Activated CD8-positive, alpha-beta T cell treated with anti-CD3 and anti-CD28 coated beads for 36 hours (primary cell): ENCODE measurements around the gene ZNF492. TPM values are rescaled to one million over a fixed set of nuclear protein-coding genes. Genes with fewer than 3 reads are reported as not detected.
"Not testable (repeated sequence)": the region's sequence is repeated elsewhere in the genome, so short reads cannot be mapped to it uniquely, and the experiment has no call there.

Experiments used
- ATAC-seq: fragments of 200-7000 bp; cut with Tn5 transposase; one replicate; pipeline ENCODE4 v1.10.0; 2021; ENCODE audit warnings: mild to moderate bottlenecking, moderate library complexity
- CTCF ChIA-PET: fragments of 350-600 bp; sonication (Branson Sonifier 250); formaldehyde crosslinking; loops from one replicate; lab custom pipeline; 2021; ENCODE audit warnings: antibody characterized with exemption; lab: Charles Lee
- POLR2A ChIA-PET: fragments of 350-600 bp; sonication (Branson Sonifier 250); formaldehyde crosslinking; loops from one replicate; lab custom pipeline; 2021; ENCODE audit warnings: antibody characterized with exemption; lab: Charles Lee
- DNase-seq: peaks from one replicate; pipeline ENCODE4 v3.0.0-alpha.2; 2020
- H3K27ac Mint-ChIP-seq: one replicate; pipeline ENCODE4 v1.8.0; 2021; ENCODE audit warnings: mild to moderate bottlenecking, mixed read lengths
- H3K27me3 Mint-ChIP-seq: one replicate; pipeline ENCODE4 v1.8.0; 2021; ENCODE audit warnings: mixed read lengths
- H3K36me3 Mint-ChIP-seq: one replicate; pipeline ENCODE4 v1.8.0; 2021; ENCODE audit warnings: low read depth, mixed read lengths
- H3K4me1 Mint-ChIP-seq: one replicate; pipeline ENCODE4 v1.8.0; 2021; ENCODE audit warnings: low read depth, mixed read lengths
- H3K4me3 Mint-ChIP-seq: one replicate; pipeline ENCODE4 v1.8.0; 2021; ENCODE audit warnings: mild to moderate bottlenecking, moderate library complexity, mixed read lengths
- H3K9me3 Mint-ChIP-seq: one replicate; pipeline ENCODE4 v1.8.0; 2021; ENCODE audit warnings: mixed read lengths
- CTCF ChIP-seq: fragments of 200-600 bp; IDR thresholded peaks from one replicate; pipeline ENCODE4 v1.8.0; 2022; ENCODE audit warnings: antibody characterized with exemption, mild to moderate bottlenecking
- intact Hi-C: fragments of 100-400 bp; cut with micrococcal nuclease; formaldehyde crosslinking; loops from one replicate; pipeline ENCODE4 v1.10.0; 2022
- total RNA-seq, 2 experiments: library from RNA; stranded (reverse); gene quantifications; one replicate each; pipeline ENCODE4 v1.2.3, GENCODE V29; 2021

The ZNF492 gene
- 1 to 10 TPM; 1.9 to 2.1 TPM for total RNA-seq

- DNase-seq (peak; percentile 87), ATAC-seq (peak; percentile 96)
- intact Hi-C loops, H3K9me3 Mint-ChIP-seq, H3K27me3 Mint-ChIP-seq, H3K4me1 Mint-ChIP-seq, H3K36me3 Mint-ChIP-seq, POLR2A ChIA-PET, CTCF ChIA-PET: not testable (repeated sequence)
- Mint-ChIP-seq H3K27ac (peak within 1 kb of the TSS; percentile 87), H3K4me3 (peak within 1 kb of the TSS; percentile 89)
Observed at GRCh38 chr19:22633706-22634449, at the start of gene ZNF492. Gene ZNF492, plus strand, starts transcription at chr19:22634324. Its CDS starts 19,076 bp downstream, at chr19:22653400.

- Mint-ChIP-seq H3K4me1 (no peaks in the 10 kb centered on the region), H3K27ac (no peak overlapping the region), H3K36me3 (peaks cover 4% of the 10 kb centered on the region), H3K9me3 (peaks cover 17% of the 10 kb centered on the region), H3K4me3 (no peak overlapping the region), H3K27me3 (peaks cover 8% of the 10 kb centered on the region)
- ChIA-PET CTCF (no interaction called here), POLR2A (no interaction called here)
- ATAC-seq (no peak), DNase-seq (no peak)
- intact Hi-C loops = no loop called here
- no peak for TF ChIP-seq CTCF
Observed at GRCh38 chr19:22595422-22595821, 38.7 kb upstream of the ZNF492 start.

GRCh38 chr19:22595918-22596341 is 38.2 kb upstream of the ZNF492 start:
- no peak for TF ChIP-seq CTCF
- peaks cover 8% of the 10 kb centered on the region for H3K27me3 Mint-ChIP-seq
- no peak overlapping the region for H3K27ac Mint-ChIP-seq
- peak; percentile 4 for DNase-seq
- ChIA-PET CTCF (no interaction called here), POLR2A (no interaction called here)
- H3K4me1 Mint-ChIP-seq = no peaks in the 10 kb centered on the region
- H3K4me3 Mint-ChIP-seq = no peak overlapping the region
- peaks cover 15% of the 10 kb centered on the region for H3K9me3 Mint-ChIP-seq
- H3K36me3 Mint-ChIP-seq = peaks cover 4% of the 10 kb centered on the region
- intact Hi-C loops = no loop called here
- no peak for ATAC-seq

- DNase-seq (no peak), ATAC-seq (no peak)
- intact Hi-C loops = no loop called here
- ChIA-PET POLR2A (no interaction called here), CTCF (no interaction called here)
- Mint-ChIP-seq H3K36me3 (no peaks in the 10 kb centered on the region), H3K27ac (no peak overlapping the region), H3K4me3 (no peak overlapping the region), H3K4me1 (no peaks in the 10 kb centered on the region), H3K27me3 (peaks cover 4% of the 10 kb centered on the region), H3K9me3 (peaks cover 4% of the 10 kb centered on the region)
- TF ChIP-seq CTCF = no peak
Observed at GRCh38 chr19:22600690-22601648, 33.2 kb upstream of the ZNF492 start.

- CTCF ChIA-PET = no interaction called here
- Mint-ChIP-seq H3K36me3 (no peaks in the 10 kb centered on the region), H3K4me1 (no peaks in the 10 kb centered on the region), H3K27me3 (peaks cover 4% of the 10 kb centered on the region), H3K4me3 (no peak overlapping the region), H3K27ac (no peak overlapping the region), H3K9me3 (no peaks in the 10 kb centered on the region)
- DNase-seq = no peak
- no peak for TF ChIP-seq CTCF
- POLR2A ChIA-PET = no interaction called here
- intact Hi-C loops = no loop called here
- no peak for ATAC-seq
Observed at GRCh38 chr19:22601906-22602630, 32.1 kb upstream of the ZNF492 start.
